ENCODE results near the gene CORO1A. TPM values are rescaled to one million over a fixed set of nuclear protein-coding genes. Genes with fewer than 3 reads are reported as not detected.
"Not testable (repeated sequence)": the region's sequence is repeated elsewhere in the genome, so short reads cannot be mapped to it uniquely, and the experiment has no call there.

CORO1A gene
- total RNA-seq, 3 donors from 2014 or later, result 24.2 to 42.0 (median 25.2) TPM

- peak; percentile 52 for ATAC-seq
- Histone ChIP-seq H3K36me3 (ENCODE audit: low read depth) (no peaks in the 10 kb centered on the region), H3K9me3 (no peaks in the 10 kb centered on the region), H3K4me1 (ENCODE audit: low read depth) (peaks cover 5% of the 10 kb centered on the region), H3K4me3 (no peak overlapping the region)
- intact Hi-C loops (cut with DNase I, micrococcal nuclease), result no loop called here
- peak; percentile 65 to 91 (median 75) for DNase-seq
- TF ChIP-seq CTCF (IDR thresholded peaks at IDR 0.05), result no peak
Observed at GRCh38 chr16:30185683-30186421, 2.5 kb downstream of the CORO1A start.

GRCh38 chr16:30186444-30186781 is 3.0 kb downstream of the CORO1A start:
- TF ChIP-seq CTCF (IDR thresholded peaks at IDR 0.05), result no peak
- ATAC-seq (no peak), DNase-seq (peak in 1 of 3 donors; percentile 59)
- Histone ChIP-seq H3K4me1 (ENCODE audit: low read depth) (peaks cover 5% of the 10 kb centered on the region), H3K4me3 (no peak overlapping the region), H3K9me3 (no peaks in the 10 kb centered on the region), H3K36me3 (ENCODE audit: low read depth) (no peaks in the 10 kb centered on the region)
- intact Hi-C loops (cut with DNase I, micrococcal nuclease), result no loop called here

GRCh38 chr16:30186782-30187555 is 3.6 kb downstream of the CORO1A start:
- peak; percentile 70 for TF ChIP-seq CTCF (IDR thresholded peaks at IDR 0.05)
- ATAC-seq (peak; percentile 48), DNase-seq (peak; percentile 88 to 92 (median 92))
- Histone ChIP-seq H3K4me1 (ENCODE audit: low read depth) (peaks cover 5% of the 10 kb centered on the region), H3K9me3 (no peaks in the 10 kb centered on the region), H3K4me3 (no peak overlapping the region), H3K36me3 (ENCODE audit: low read depth) (no peaks in the 10 kb centered on the region)
- intact Hi-C loops (cut with DNase I, micrococcal nuclease), result no loop called here

GRCh38 chr16:30187556-30187865 is 4.1 kb downstream of the CORO1A start:
- TF ChIP-seq CTCF (IDR thresholded peaks at IDR 0.05), result no peak
- peaks cover 5% of the 10 kb centered on the region for H3K4me1 ChIP-seq (ENCODE audit: low read depth)
- H3K9me3 ChIP-seq, result no peaks in the 10 kb centered on the region
- intact Hi-C loops (cut with DNase I, micrococcal nuclease), result no loop called here
- ATAC-seq, result no peak
- no peak overlapping the region for H3K4me3 ChIP-seq
- DNase-seq, result no peak
- no peaks in the 10 kb centered on the region for H3K36me3 ChIP-seq (ENCODE audit: low read depth)

- DNase-seq (peak; percentile 16 to 65 (median 37)), ATAC-seq (no peak)
- no peaks in the 10 kb centered on the region for H3K9me3 ChIP-seq
- H3K4me1 ChIP-seq (ENCODE audit: low read depth), result peaks cover 5% of the 10 kb centered on the region
- no peak for TF ChIP-seq CTCF (IDR thresholded peaks at IDR 0.05)
- no peaks in the 10 kb centered on the region for H3K36me3 ChIP-seq (ENCODE audit: low read depth)
- no peak overlapping the region for H3K4me3 ChIP-seq
- intact Hi-C loops (cut with DNase I, micrococcal nuclease), result no loop called here
Observed at GRCh38 chr16:30187971-30188561, 4.7 kb downstream of the CORO1A start.

- H3K4me3 ChIP-seq; intact Hi-C loops (cut with DNase I, micrococcal nuclease); ATAC-seq: not testable (repeated sequence)
Observed at GRCh38 chr16:30191158-30191557, 7.8 kb downstream of the CORO1A start.

GRCh38 chr16:30193098-30193497 is 9.7 kb downstream of the CORO1A start:
- ATAC-seq, result peak; percentile 46
- DNase-seq; H3K9me3 ChIP-seq; H3K4me1 ChIP-seq (ENCODE audit: low read depth); H3K4me3 ChIP-seq; intact Hi-C loops (cut with DNase I, micrococcal nuclease); H3K36me3 ChIP-seq (ENCODE audit: low read depth): not testable (repeated sequence)

More at GRCh38 chr16:30191158-30191557, 7.8 kb downstream of the CORO1A start:
- H3K9me3 ChIP-seq; H3K36me3 ChIP-seq (ENCODE audit: low read depth); H3K4me1 ChIP-seq (ENCODE audit: low read depth): not testable (repeated sequence)
- DNase-seq, result peak in 1 of 3 donors; percentile 31

- H3K9me3 ChIP-seq; intact Hi-C loops (cut with DNase I, micrococcal nuclease); H3K4me1 ChIP-seq (ENCODE audit: low read depth); DNase-seq; H3K4me3 ChIP-seq; H3K36me3 ChIP-seq (ENCODE audit: low read depth): not testable (repeated sequence)
- peak; percentile 90 for ATAC-seq
Observed at GRCh38 chr16:30193615-30194014, 10.2 kb downstream of the CORO1A start, which contains the start of the genes BOLA2B and SLX1A. Gene BOLA2B (minus strand): TSS chr16:30193666. CDS start chr16:30193595, 71 bp downstream. Gene SLX1A (plus strand): TSS chr16:30193875. CDS start chr16:30194085, 210 bp downstream.

Data from mucosa of descending colon (tissue), 3 donors.